GM23338 (cell line): ENCODE data around the gene ACAD11.

Experiments used
- CREB1 ChIP-seq: fragments of 250-450 bp; sonication (Bioruptor Pico); IDR thresholded peaks from 2 replicates; pipeline ENCODE4 v1.5.0; 2020; ENCODE audit warnings: low read depth, mild to moderate bottlenecking, moderate library complexity
- EZH2 ChIP-seq: fragments of 200-600 bp; sonication (generic); IDR thresholded peaks from one replicate; pipeline ENCODE4 v1.8.0; 2017; ENCODE audit warnings: antibody characterized with exemption, mild to moderate bottlenecking, low read depth; ENCODE audit not compliant: unreplicated experiment
- EZH2phosphoT487 ChIP-seq: fragments of 200-600 bp; sonication (generic); IDR thresholded peaks from one replicate; pipeline ENCODE4 v1.8.1; 2018; ENCODE audit warnings: antibody characterized with exemption; ENCODE audit not compliant: unreplicated experiment
- JUNB ChIP-seq: IDR thresholded peaks from one replicate; pipeline ENCODE4 v1.6.1; 2016; ENCODE audit warnings: antibody characterized with exemption; ENCODE audit not compliant: unreplicated experiment
- POLR2AphosphoS5 ChIP-seq: IDR thresholded peaks from 2 replicates; pipeline ENCODE4 v1.6.1; 2016; ENCODE audit warnings: antibody characterized with exemption, low read depth
- TF ChIP-seq, protein P1 (sequence below), 2 experiments: fragments of 200-600 bp in 1 of 2; sonication (generic) in 1 of 2; conservative IDR thresholded peaks; 2 replicates each; pipeline versions ENCODE4 v1.5.1 to v1.6.1; 2016 to 2017; ENCODE audit warnings: antibody characterized with exemption in 2 of 2, low read depth in 2 of 2, mild to moderate bottlenecking in 2 of 2, moderate library complexity in 1 of 2
- TF ChIP-seq, protein P2 (sequence below): IDR thresholded peaks from 2 replicates; pipeline ENCODE4 v1.6.1; 2016; ENCODE audit warnings: antibody characterized with exemption
- TF ChIP-seq, protein P3 (sequence below): IDR thresholded peaks from one replicate; pipeline ENCODE4 v1.6.1; 2018; ENCODE audit warnings: antibody characterized with exemption; ENCODE audit not compliant: unreplicated experiment

DNA sequence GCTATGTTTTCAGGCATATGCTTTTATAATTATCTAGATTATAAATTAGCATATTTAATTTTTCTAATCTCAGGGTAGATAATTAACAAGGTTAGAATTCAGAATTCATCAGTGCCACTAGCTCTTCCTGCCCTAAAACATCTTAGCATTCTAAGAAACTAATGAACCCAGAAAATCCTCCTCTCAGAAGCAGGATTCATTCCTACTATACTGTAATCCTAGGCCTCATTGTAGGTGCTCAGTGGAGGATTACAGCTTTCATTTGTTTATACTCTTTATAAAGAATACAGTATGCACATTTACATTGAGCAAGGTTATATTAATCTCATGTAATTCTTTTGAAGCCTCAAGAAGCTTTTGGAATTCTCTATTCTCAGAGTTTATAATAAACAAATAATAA lies 20.9 kb downstream of the ACAD11 start:
- TF ChIP-seq JUNB (no peak), EZH2phosphoT487 (no peak), POLR2AphosphoS5 (no peak), EZH2 (no peak), CREB1 (CRISPR knock-in tag) (no peak)
- TF ChIP-seq, protein P1, sequence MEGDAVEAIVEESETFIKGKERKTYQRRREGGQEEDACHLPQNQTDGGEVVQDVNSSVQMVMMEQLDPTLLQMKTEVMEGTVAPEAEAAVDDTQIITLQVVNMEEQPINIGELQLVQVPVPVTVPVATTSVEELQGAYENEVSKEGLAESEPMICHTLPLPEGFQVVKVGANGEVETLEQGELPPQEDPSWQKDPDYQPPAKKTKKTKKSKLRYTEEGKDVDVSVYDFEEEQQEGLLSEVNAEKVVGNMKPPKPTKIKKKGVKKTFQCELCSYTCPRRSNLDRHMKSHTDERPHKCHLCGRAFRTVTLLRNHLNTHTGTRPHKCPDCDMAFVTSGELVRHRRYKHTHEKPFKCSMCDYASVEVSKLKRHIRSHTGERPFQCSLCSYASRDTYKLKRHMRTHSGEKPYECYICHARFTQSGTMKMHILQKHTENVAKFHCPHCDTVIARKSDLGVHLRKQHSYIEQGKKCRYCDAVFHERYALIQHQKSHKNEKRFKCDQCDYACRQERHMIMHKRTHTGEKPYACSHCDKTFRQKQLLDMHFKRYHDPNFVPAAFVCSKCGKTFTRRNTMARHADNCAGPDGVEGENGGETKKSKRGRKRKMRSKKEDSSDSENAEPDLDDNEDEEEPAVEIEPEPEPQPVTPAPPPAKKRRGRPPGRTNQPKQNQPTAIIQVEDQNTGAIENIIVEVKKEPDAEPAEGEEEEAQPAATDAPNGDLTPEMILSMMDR (conservative IDR thresholded peaks at IDR 0.05; ENCODE audit: low read depth in 2 of 2) = no peak
- TF ChIP-seq, protein P2, sequence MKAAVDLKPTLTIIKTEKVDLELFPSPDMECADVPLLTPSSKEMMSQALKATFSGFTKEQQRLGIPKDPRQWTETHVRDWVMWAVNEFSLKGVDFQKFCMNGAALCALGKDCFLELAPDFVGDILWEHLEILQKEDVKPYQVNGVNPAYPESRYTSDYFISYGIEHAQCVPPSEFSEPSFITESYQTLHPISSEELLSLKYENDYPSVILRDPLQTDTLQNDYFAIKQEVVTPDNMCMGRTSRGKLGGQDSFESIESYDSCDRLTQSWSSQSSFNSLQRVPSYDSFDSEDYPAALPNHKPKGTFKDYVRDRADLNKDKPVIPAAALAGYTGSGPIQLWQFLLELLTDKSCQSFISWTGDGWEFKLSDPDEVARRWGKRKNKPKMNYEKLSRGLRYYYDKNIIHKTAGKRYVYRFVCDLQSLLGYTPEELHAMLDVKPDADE = no peak
- TF ChIP-seq, protein P3, sequence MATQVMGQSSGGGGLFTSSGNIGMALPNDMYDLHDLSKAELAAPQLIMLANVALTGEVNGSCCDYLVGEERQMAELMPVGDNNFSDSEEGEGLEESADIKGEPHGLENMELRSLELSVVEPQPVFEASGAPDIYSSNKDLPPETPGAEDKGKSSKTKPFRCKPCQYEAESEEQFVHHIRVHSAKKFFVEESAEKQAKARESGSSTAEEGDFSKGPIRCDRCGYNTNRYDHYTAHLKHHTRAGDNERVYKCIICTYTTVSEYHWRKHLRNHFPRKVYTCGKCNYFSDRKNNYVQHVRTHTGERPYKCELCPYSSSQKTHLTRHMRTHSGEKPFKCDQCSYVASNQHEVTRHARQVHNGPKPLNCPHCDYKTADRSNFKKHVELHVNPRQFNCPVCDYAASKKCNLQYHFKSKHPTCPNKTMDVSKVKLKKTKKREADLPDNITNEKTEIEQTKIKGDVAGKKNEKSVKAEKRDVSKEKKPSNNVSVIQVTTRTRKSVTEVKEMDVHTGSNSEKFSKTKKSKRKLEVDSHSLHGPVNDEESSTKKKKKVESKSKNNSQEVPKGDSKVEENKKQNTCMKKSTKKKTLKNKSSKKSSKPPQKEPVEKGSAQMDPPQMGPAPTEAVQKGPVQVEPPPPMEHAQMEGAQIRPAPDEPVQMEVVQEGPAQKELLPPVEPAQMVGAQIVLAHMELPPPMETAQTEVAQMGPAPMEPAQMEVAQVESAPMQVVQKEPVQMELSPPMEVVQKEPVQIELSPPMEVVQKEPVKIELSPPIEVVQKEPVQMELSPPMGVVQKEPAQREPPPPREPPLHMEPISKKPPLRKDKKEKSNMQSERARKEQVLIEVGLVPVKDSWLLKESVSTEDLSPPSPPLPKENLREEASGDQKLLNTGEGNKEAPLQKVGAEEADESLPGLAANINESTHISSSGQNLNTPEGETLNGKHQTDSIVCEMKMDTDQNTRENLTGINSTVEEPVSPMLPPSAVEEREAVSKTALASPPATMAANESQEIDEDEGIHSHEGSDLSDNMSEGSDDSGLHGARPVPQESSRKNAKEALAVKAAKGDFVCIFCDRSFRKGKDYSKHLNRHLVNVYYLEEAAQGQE = no peak
